SK-MEL-5 (cell line): Measurements from ENCODE around the gene ZCWPW1. TPM values are rescaled to one million over a fixed set of nuclear protein-coding genes. Genes with fewer than 3 reads are reported as not detected.

Experiments
- DNase-seq: peaks from one replicate; pipeline ENCODE4 v3.0.0-alpha.2; 2016; ENCODE audit warnings: low read depth, low spot score
- in situ Hi-C: cut with HindIII; loops from 2 replicates; pipeline ENCODE4 v1.10.0; 2016; ENCODE audit warnings: low sequenced_read_pairs, high pct_unique_total_duplicates, low pct_unique_long_range_greater_than_20kb
- polyA plus RNA-seq, 2 experiments: library from polyadenylated mRNA; depleted of rRNA; stranded (reverse); fragments of >200 nt; gene quantifications; 2 replicates each; pipeline ENCODE4 v1.2.3, GENCODE V29; 2015
- total RNA-seq: library from RNA; depleted of rRNA; stranded (reverse); fragments of >200 nt; shearing (Covaris generic); gene quantifications from 2 replicates; pipeline ENCODE4 v1.2.3, GENCODE V29; 2014; rRNA removed

ZCWPW1 gene
- 4.5 and 4.7 TPM in 2 replicates for total RNA-seq
- 3.5 and 4.4 TPM in 2 replicates for polyA plus RNA-seq (2015; cell fraction: cytosol; rRNA removed)
- 9.8 and 18.6 TPM in 2 replicates for polyA plus RNA-seq (2015; cell fraction: nucleus; rRNA removed)

GRCh38 chr7:100428199-100428966 lies at the start of gene ZCWPW1:
Gene ZCWPW1 (minus strand): TSS chr7:100428703. CDS start chr7:100420649, 8,054 bp downstream.
- in situ Hi-C loops, result no loop called here
- peak; percentile 98 for DNase-seq

GRCh38 chr7:100477871-100478267 lies 49.4 kb upstream of the ZCWPW1 start:
- in situ Hi-C loops, result no loop called here
- DNase-seq, result no peak

- in situ Hi-C loops, result no loop called here
- no peak for DNase-seq
Observed at GRCh38 chr7:100476903-100477870, 48.7 kb upstream of the ZCWPW1 start.

- in situ Hi-C loops, result no loop called here
- DNase-seq, result no peak
Observed at GRCh38 chr7:100476101-100476780, 47.7 kb upstream of the ZCWPW1 start.

- no peak for DNase-seq
- in situ Hi-C loops, result no loop called here
Observed at GRCh38 chr7:100475549-100475948, 47.0 kb upstream of the ZCWPW1 start.

GRCh38 chr7:100472854-100473499 lies 44.5 kb upstream of the ZCWPW1 start:
- no peak for DNase-seq
- in situ Hi-C loops, result no loop called here

- in situ Hi-C loops, result no loop called here
- no peak for DNase-seq
Observed at GRCh38 chr7:100472121-100472851, 43.8 kb upstream of the ZCWPW1 start.

GRCh38 chr7:100471021-100471420 lies 42.5 kb upstream of the ZCWPW1 start:
- no peak for DNase-seq
- in situ Hi-C loops, result no loop called here

GRCh38 chr7:100469227-100470044 lies 40.9 kb upstream of the ZCWPW1 start:
- DNase-seq, result peak; percentile 84
- in situ Hi-C loops, result no loop called here

GRCh38 chr7:100467638-100468373 lies 39.3 kb upstream of the ZCWPW1 start:
- DNase-seq, result no peak
- in situ Hi-C loops, result no loop called here

- no peak for DNase-seq
- in situ Hi-C loops, result no loop called here
Observed at GRCh38 chr7:100466653-100467605, 38.4 kb upstream of the ZCWPW1 start.

GRCh38 chr7:100465702-100466311 lies 37.3 kb upstream of the ZCWPW1 start:
- in situ Hi-C loops, result no loop called here
- peak; percentile 93 for DNase-seq

- no peak for DNase-seq
- in situ Hi-C loops, result no loop called here
Observed at GRCh38 chr7:100465299-100465698, 36.8 kb upstream of the ZCWPW1 start.

GRCh38 chr7:100464791-100465190 lies 36.3 kb upstream of the ZCWPW1 start:
- DNase-seq, result no peak
- in situ Hi-C loops, result no loop called here
